Keratinocyte (primary cell): ENCODE data around the gene IGF2BP1.

Experiments
- CTCF ChIP-seq, 3 experiments: IDR thresholded peaks in 1 of 3; conservative IDR thresholded peaks in 1 of 3; optimal IDR thresholded peaks in 1 of 3; 2 replicates in 2 of 3; 3 replicates in 1 of 3; pipeline versions ENCODE3 to v1.5.1; 2011; ENCODE audit warnings: low read length in 3 of 3, mild to moderate bottlenecking in 3 of 3, moderate library complexity in 2 of 3, control low read depth in 1 of 3, inconsistent platforms in 1 of 3; ENCODE audit not compliant: insufficient read depth in 2 of 3; ENCODE audit errors: extremely low read depth in 1 of 3
- EZH2 ChIP-seq: IDR thresholded peaks from one replicate; pipeline ENCODE4 v1.6.1; 2012; ENCODE audit warnings: inconsistent platforms, mild to moderate bottlenecking, low read length, moderate library complexity

GRCh38 chr17:48981927-48982539 lies 15.2 kb upstream of the IGF2BP1 start:
- no peak for TF ChIP-seq CTCF (optimal IDR thresholded peaks at IDR 0.05 in 1 of 3, IDR thresholded peaks at IDR 0.05 in 1 of 3, conservative IDR thresholded peaks at IDR 0.05 in 1 of 3; ENCODE audit: extremely low read depth in 1 of 3, insufficient read depth in 2 of 3, low read length in 3 of 3)
- no peak for TF ChIP-seq EZH2
